Mucosa of descending colon (tissue), 3 donors: ENCODE data around the gene PLD5. TPM values are rescaled to one million over a fixed set of nuclear protein-coding genes. Genes with fewer than 3 reads are reported as not detected.
A peak's percentile ranks its signal among the peaks of the same experiment; 100 is the strongest.

ENCODE experiments used
- ATAC-seq: fragments of 200-7000 bp; cut with Tn5 transposase; one replicate; pipeline ENCODE4 v1.9.1; 2020; ENCODE audit warnings: mild to moderate bottlenecking, moderate library complexity
- DNase-seq, 3 donors: peaks; one replicate each; pipeline ENCODE4 v3.0.0-alpha.2; 2020
- H3K36me3 ChIP-seq: fragments of 200-600 bp; one replicate; pipeline ENCODE4 v1.8.0; 2021; ENCODE audit warnings: low read depth, mild to moderate bottlenecking
- H3K4me1 ChIP-seq: fragments of 200-600 bp; one replicate; pipeline ENCODE4 v1.8.0; 2021; ENCODE audit warnings: low read depth, mild to moderate bottlenecking
- H3K4me3 ChIP-seq: fragments of 200-600 bp; one replicate; pipeline ENCODE4 v1.8.0; 2021; ENCODE audit warnings: mild to moderate bottlenecking
- H3K9me3 ChIP-seq: fragments of 200-600 bp; one replicate; pipeline ENCODE4 v1.8.0; 2021; ENCODE audit warnings: mild to moderate bottlenecking
- intact Hi-C, 2 donors: fragments of 100-400 bp; cut with DNase I in 1 of 2; cut with micrococcal nuclease in 1 of 2; formaldehyde crosslinking; loops; one replicate each; pipeline versions ENCODE4 v1.11.0 to v1.11.1; 2022; cut with DNase I, micrococcal nuclease
- total RNA-seq, 3 donors: library from RNA; stranded (reverse); fragmentation: NEBNext Ultra II Directional in 2 of 3; extraction: Animal tissue kit (Norgen Biotek cat#: 25700) in 2 of 3; gene quantifications; one replicate each; pipeline versions ENCODE4 v1.2.1 to v1.2.4, GENCODE V29; 2021 to 2023
- TF ChIP-seq, protein P1 (sequence below): fragments of 200-600 bp; IDR thresholded peaks from one replicate; pipeline ENCODE4 v1.8.0; 2022; ENCODE audit warnings: antibody characterized with exemption, mild to moderate bottlenecking
- donor health status: DM: no; HTN: no; CAD: no; lungs with moderate emphysema.
- donor health status: DM: no; HTN: no; CAD: no.
- donor health status: DM: no; HTN: yes; CAD: no.

PLD5 gene
- total RNA-seq, 3 donors from 2014 or later: 0.54 TPM; not detected in 2

DNA sequence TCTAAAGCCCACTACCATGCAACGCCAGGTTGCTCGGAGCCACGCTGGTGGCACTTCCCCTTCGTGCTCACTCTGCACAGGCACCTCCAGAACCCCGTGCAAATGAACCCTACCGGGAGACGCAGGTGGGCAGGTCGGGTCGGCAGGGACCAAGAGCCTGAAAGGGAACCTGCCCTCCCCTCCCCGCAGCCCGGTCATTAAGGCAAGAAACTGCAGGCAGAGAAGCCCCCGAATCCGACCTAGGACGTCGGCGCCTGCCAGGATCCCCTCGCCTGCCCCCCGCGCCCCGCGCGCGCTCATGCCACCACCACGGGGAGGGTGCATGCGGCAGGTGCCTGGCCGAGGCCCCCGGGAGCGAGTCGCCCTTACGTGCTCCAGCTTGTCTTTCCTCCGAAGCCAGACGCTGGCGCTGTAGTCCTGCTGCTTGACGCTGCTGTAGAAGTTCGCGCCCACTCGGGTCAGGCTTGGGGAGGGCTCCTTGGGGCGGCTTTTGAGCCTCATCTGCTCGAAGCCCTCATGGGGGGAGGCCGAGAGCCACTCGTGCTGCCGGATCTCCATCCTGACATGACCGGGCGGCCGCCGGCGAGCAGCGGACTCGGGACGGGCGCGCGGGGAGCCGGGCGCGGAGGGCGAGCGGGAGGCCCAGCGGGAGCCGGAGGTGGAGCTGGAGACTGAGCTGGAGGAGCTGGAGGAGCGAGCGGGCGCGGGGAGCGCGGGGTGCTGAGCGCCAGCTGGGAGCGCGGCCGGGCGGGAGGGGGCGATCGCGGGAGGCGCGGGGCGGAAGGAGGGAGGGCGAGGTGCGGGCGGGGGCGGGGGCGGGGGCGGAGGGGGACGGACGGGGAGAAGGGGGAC is 552 bp downstream of the PLD5 start:
- Histone ChIP-seq H3K36me3 (no peaks in the 10 kb centered on the region), H3K4me1 (no peaks in the 10 kb centered on the region), H3K4me3 (no peak overlapping the region), H3K9me3 (no peaks in the 10 kb centered on the region)
- DNase-seq (peak in 2 of 3 donors; percentile 6 to 28), ATAC-seq (peak; percentile 44)
- TF ChIP-seq, protein P1, sequence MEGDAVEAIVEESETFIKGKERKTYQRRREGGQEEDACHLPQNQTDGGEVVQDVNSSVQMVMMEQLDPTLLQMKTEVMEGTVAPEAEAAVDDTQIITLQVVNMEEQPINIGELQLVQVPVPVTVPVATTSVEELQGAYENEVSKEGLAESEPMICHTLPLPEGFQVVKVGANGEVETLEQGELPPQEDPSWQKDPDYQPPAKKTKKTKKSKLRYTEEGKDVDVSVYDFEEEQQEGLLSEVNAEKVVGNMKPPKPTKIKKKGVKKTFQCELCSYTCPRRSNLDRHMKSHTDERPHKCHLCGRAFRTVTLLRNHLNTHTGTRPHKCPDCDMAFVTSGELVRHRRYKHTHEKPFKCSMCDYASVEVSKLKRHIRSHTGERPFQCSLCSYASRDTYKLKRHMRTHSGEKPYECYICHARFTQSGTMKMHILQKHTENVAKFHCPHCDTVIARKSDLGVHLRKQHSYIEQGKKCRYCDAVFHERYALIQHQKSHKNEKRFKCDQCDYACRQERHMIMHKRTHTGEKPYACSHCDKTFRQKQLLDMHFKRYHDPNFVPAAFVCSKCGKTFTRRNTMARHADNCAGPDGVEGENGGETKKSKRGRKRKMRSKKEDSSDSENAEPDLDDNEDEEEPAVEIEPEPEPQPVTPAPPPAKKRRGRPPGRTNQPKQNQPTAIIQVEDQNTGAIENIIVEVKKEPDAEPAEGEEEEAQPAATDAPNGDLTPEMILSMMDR: no peak
- intact Hi-C loops: no loop called here

DNA sequence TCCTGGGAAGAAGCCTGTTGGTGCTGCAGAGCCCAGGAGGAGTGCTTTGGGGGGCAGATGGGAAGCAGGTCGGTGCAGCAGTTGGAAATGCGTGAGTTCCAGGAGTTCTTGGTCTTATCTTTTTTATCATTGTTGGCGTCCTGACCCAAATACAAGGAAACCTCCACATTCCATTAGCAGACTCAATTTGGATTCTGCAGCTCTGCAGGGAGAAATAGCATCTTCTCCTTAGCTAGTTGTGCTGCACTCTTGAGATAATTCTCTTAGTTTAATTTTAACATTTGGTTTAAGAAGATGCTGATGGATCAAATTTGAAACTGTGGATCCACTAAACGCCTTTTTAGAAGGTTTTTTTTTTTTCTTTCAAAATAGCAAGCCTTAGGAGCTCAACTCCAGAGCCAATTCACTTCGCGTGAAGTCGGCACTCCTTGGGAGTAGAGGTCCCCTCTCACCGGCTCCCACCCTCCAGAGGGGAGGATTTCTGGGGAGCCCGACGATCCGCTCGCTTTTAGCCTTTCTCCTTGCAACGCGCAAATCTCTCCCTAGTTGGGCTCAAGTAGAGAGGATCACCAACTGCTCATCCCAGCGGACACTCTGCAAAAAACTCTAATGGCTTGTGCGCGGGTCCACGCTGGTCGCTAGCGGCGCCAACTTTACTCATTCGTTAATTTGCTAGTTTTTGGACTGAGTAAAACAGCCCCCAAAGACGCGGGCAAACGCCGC is 1.3 kb downstream of the PLD5 start:
- Histone ChIP-seq H3K9me3 (no peaks in the 10 kb centered on the region), H3K36me3 (no peaks in the 10 kb centered on the region), H3K4me3 (no peak overlapping the region), H3K4me1 (no peaks in the 10 kb centered on the region)
- no peak for ATAC-seq
- intact Hi-C loops: no loop called here
- TF ChIP-seq, protein P1: no peak
- DNase-seq: no peak

DNA sequence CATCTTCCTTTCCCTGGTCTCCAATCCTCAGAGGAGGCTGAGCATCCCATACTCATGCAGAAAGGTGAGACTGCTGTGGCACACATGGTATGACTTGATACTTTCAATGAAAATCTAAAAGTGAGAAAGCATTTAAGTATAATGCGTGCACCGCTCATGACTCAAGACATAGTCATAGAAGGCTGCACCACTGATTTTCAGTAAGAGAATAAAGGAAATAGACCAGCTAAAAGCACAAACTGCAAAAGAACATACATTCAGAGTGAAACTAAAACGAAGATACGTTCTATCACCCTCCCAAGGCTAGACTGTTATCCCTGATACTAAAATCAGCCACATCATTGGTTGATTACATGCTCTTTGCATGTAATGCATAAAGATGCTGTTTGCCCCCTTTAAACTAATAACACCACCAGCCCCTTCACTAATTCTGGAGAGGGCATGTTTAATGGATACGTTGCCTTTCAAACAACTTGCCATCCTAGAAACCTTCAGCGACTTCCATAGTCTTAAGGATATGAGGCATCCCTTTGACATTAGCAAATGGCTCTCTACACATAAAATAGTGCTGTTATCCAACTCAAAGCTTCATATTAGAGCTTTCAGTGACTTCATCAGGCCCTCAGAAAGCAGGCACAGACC is 2.1 kb downstream of the PLD5 start:
- Histone ChIP-seq H3K4me3 (no peak overlapping the region), H3K36me3 (no peaks in the 10 kb centered on the region), H3K4me1 (no peaks in the 10 kb centered on the region), H3K9me3 (no peaks in the 10 kb centered on the region)
- DNase-seq (no peak), ATAC-seq (no peak)
- intact Hi-C loops: no loop called here
- TF ChIP-seq, protein P1: no peak

GRCh38 chr1:242515555-242515954 is 8.9 kb downstream of the PLD5 start:
- DNase-seq (no peak), ATAC-seq (no peak)
- H3K36me3 ChIP-seq: no peaks in the 10 kb centered on the region
- intact Hi-C loops: no loop called here
- no peaks in the 10 kb centered on the region for H3K4me1 ChIP-seq
- no peaks in the 10 kb centered on the region for H3K9me3 ChIP-seq
- no peak overlapping the region for H3K4me3 ChIP-seq
- TF ChIP-seq, protein P1: no peak

DNA sequence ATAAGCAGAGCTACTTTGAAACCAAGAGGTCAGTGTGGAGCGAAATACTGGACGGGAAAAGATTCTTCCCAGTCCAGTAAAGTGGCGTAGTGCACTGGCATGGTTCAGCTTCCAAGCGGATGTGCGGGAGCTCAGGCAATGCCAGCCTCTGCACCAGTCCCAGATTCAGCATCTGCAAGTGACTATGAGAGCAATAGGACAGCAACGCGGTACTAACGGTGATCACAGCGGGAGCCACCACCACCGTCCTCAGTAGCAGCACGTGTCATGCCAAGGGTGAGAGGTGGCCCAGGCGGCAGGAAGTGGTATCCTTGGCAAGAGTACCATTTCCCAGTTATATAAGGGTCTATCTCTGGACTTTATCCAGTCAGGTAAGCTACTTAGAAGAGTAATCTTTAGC is 17.8 kb downstream of the PLD5 start:
- ATAC-seq (no peak), DNase-seq (no peak)
- H3K36me3 ChIP-seq: no peaks in the 10 kb centered on the region
- no peaks in the 10 kb centered on the region for H3K9me3 ChIP-seq
- TF ChIP-seq, protein P1: no peak
- H3K4me3 ChIP-seq: no peak overlapping the region
- no peaks in the 10 kb centered on the region for H3K4me1 ChIP-seq
- intact Hi-C loops: no loop called here
